B cell (primary cell): Measurements from ENCODE around the gene PSMA6. TPM values are rescaled to one million over a fixed set of nuclear protein-coding genes. Genes with fewer than 3 reads are reported as not detected.

ENCODE experiments used
- ATAC-seq: fragments of 200-7000 bp; cut with Tn5 transposase; one replicate; pipeline ENCODE4 v1.10.0; 2021; ENCODE audit warnings: low read depth, mild to moderate bottlenecking, moderate number of reproducible peaks, moderate library complexity
- CTCF ChIA-PET: fragments of 350-600 bp; sonication (Branson Sonifier 250); formaldehyde crosslinking; loops from one replicate; lab custom pipeline; 2021; ENCODE audit warnings: antibody characterized with exemption, inconsistent platforms; lab: Charles Lee
- POLR2A ChIA-PET: fragments of 350-600 bp; sonication (Branson Sonifier 250); formaldehyde crosslinking; loops from one replicate; lab custom pipeline; 2021; ENCODE audit warnings: antibody characterized with exemption; lab: Charles Lee
- DNase-seq: peaks from one replicate; pipeline ENCODE4 v3.0.0; 2013
- H2AFZ ChIP-seq: 2 replicates; pipeline ENCODE4 v1.6.1; 2012; ENCODE audit warnings: mild to moderate bottlenecking, low read depth, low read length; ENCODE audit not compliant: insufficient read depth, poor library complexity, severe bottlenecking
- H3K27ac ChIP-seq, 2 donors: 1 replicate in 1 of 2; 2 replicates in 1 of 2; pipeline ENCODE4 v1.5.1; 2012 to 2013; ENCODE audit warnings: low read length in 2 of 2, mild to moderate bottlenecking in 2 of 2, moderate library complexity in 1 of 2
- H3K27me3 ChIP-seq, 4 experiments: fragments of 200-600 bp in 1 of 4; sonication (generic) in 1 of 4; replicated peaks in 1 of 4; 1 replicate in 2 of 4; 2 replicates in 2 of 4; pipeline versions ENCODE4 v1.6.1 to v1.7.0; 2013 to 2016; ENCODE audit warnings: low read length in 3 of 4, mild to moderate bottlenecking in 2 of 4, mixed read lengths in 1 of 4, moderate library complexity in 1 of 4; ENCODE audit not compliant: insufficient read depth in 4 of 4, control insufficient read depth in 3 of 4; ENCODE audit errors: control extremely low read depth in 1 of 4
- H3K36me3 ChIP-seq, 2 experiments: replicated peaks in 1 of 2; 1 replicate in 1 of 2; 2 replicates in 1 of 2; pipeline versions ENCODE4 v1.6.1 to v1.7.1; 2013; ENCODE audit warnings: low read length in 1 of 2; ENCODE audit not compliant: insufficient read depth in 2 of 2, control insufficient read depth in 1 of 2; ENCODE audit errors: control extremely low read depth in 1 of 2, extremely low read depth in 1 of 2
- H3K4me1 ChIP-seq, 2 donors: fragments of 200-600 bp in 1 of 2; sonication (generic) in 1 of 2; 1 replicate in 1 of 2; 2 replicates in 1 of 2; pipeline versions ENCODE4 v1.5.1 to v1.6.1; 2013 to 2017; ENCODE audit warnings: low read length in 2 of 2; ENCODE audit not compliant: control insufficient read depth in 2 of 2, insufficient read depth in 2 of 2
- H3K4me2 ChIP-seq: replicated peaks from 2 replicates; pipeline ENCODE3; 2012; ENCODE audit warnings: mild to moderate bottlenecking, low read depth, low read length; ENCODE audit not compliant: poor library complexity, severe bottlenecking
- H3K4me3 ChIP-seq, 5 experiments: fragments of 200-600 bp in 1 of 5; sonication (generic) in 1 of 5; 1 replicate in 3 of 5; 2 replicates in 2 of 5; pipeline versions ENCODE4 v1.5.1 to v1.7.0; 2011 to 2016; ENCODE audit warnings: low read length in 4 of 5, mild to moderate bottlenecking in 4 of 5, low read depth in 2 of 5, control low read depth in 1 of 5, moderate library complexity in 1 of 5; ENCODE audit not compliant: insufficient read depth in 1 of 5; ENCODE audit errors: control extremely low read depth in 1 of 5, extremely low read depth in 1 of 5
- H3K79me2 ChIP-seq: fragments of 200-600 bp; sonication (generic); one replicate; pipeline ENCODE4 v1.6.0; 2016; ENCODE audit warnings: low read length; ENCODE audit not compliant: control insufficient read depth, insufficient read depth
- H3K9ac ChIP-seq: fragments of 200-600 bp; sonication (generic); 2 replicates; pipeline ENCODE4 v1.6.1; 2017; ENCODE audit warnings: mild to moderate bottlenecking, low read length, moderate library complexity
- H3K9me3 ChIP-seq, 3 donors: one replicate each; pipeline versions ENCODE4 v1.6.1 to v1.7.1; 2013; ENCODE audit warnings: low read length in 2 of 3; ENCODE audit not compliant: control insufficient read depth in 2 of 3, insufficient read depth in 1 of 3; ENCODE audit errors: control extremely low read depth in 1 of 3
- H4K20me1 ChIP-seq: 2 replicates; pipeline ENCODE4 v1.6.0; 2012; ENCODE audit warnings: mild to moderate bottlenecking, low read length; ENCODE audit not compliant: insufficient read depth, control insufficient read depth, poor library complexity, severe bottlenecking
- H3K27ac Mint-ChIP-seq: one replicate; pipeline ENCODE4 v1.8.0; 2021; ENCODE audit warnings: mixed read lengths
- H3K27me3 Mint-ChIP-seq: one replicate; pipeline ENCODE4 v1.8.0; 2021; ENCODE audit warnings: mixed read lengths
- H3K4me1 Mint-ChIP-seq: one replicate; pipeline ENCODE4 v1.8.0; 2021; ENCODE audit warnings: mixed read lengths
- H3K4me3 Mint-ChIP-seq: one replicate; pipeline ENCODE4 v1.8.0; 2021; ENCODE audit warnings: mixed read lengths
- H3K9me3 Mint-ChIP-seq: one replicate; pipeline ENCODE4 v1.8.0; 2022; ENCODE audit warnings: mixed read lengths; ENCODE audit not compliant: insufficient read depth
- CTCF ChIP-seq: fragments of 200-600 bp; IDR thresholded peaks from one replicate; pipeline ENCODE4 v1.8.0; 2022; ENCODE audit warnings: antibody characterized with exemption, mild to moderate bottlenecking
- EZH2 ChIP-seq: IDR thresholded peaks from 2 replicates; pipeline ENCODE4 v1.6.1; 2012; ENCODE audit warnings: borderline replicate concordance, low read depth, mild to moderate bottlenecking, moderate library complexity, low read length; ENCODE audit not compliant: insufficient read depth, poor library complexity, severe bottlenecking
- WGBS: methylation state at CpG from one replicate; pipeline ENCODE4 v1.1.5; 2013; ENCODE audit warnings: missing lambda C conversion rate; ENCODE audit not compliant: insufficient coverage; 5-methylcytosine and 5-hydroxymethylcytosine counted together
- intact Hi-C: fragments of 100-400 bp; cut with micrococcal nuclease; formaldehyde crosslinking; loops from one replicate; pipeline ENCODE4 v1.10.0; 2022
- polyA plus RNA-seq: library from polyadenylated mRNA; depleted of rRNA; stranded (reverse); fragments of >200 nt; gene quantifications from 2 replicates; pipeline ENCODE4 v1.2.3, GENCODE V29; 2012
- total RNA-seq, 2 donors: library from RNA; stranded (reverse); fragments of 120-200 nt in 1 of 2; gene quantifications; 1 replicate in 1 of 2; 2 replicates in 1 of 2; pipeline versions ENCODE4 v1.2.3 to v1.2.4, GENCODE V29; 2013 to 2022

Gene PSMA6
- total and polyA plus RNA-seq, 2 donors (not counting 1 experiment from before 2014, with no cell fraction given) = 47.0 to 70.6 TPM

GRCh38 chr14:35361141-35361480 lies 68.9 kb downstream of the PSMA6 start:
- no peak overlapping the region for H3K27ac Mint-ChIP-seq
- H3K27me3 Mint-ChIP-seq = no peaks in the 10 kb centered on the region
- Histone ChIP-seq H4K20me1 (no peaks in the 10 kb centered on the region), H3K9me3 (no peaks in the 10 kb centered on the region), H3K9ac (no peak overlapping the region), H3K4me1 (no peaks in the 10 kb centered on the region), H3K27me3 (no peaks in the 10 kb centered on the region), H3K4me2 (no peak overlapping the region), H3K4me3 (no peak overlapping the region), H3K36me3 (no peaks in the 10 kb centered on the region), H3K27ac (no peak overlapping the region), H2AFZ (no peak overlapping the region), H3K79me2 (no peaks in the 10 kb centered on the region)
- H3K4me1 Mint-ChIP-seq = peaks cover 4% of the 10 kb centered on the region
- TF ChIP-seq CTCF (no peak), EZH2 (no peak)
- WGBS = 100% methylated on average over 5 of the region's 8 CpGs
- ATAC-seq (no peak), DNase-seq (no peak)
- ChIA-PET POLR2A (no interaction called here), CTCF (no interaction called here)
- intact Hi-C loops = no loop called here
- no peak overlapping the region for H3K4me3 Mint-ChIP-seq
- H3K9me3 Mint-ChIP-seq = no peaks in the 10 kb centered on the region

- Histone ChIP-seq H3K36me3 (no peaks in the 10 kb centered on the region), H3K27me3 (no peaks in the 10 kb centered on the region), H3K79me2 (no peaks in the 10 kb centered on the region), H3K9me3 (no peaks in the 10 kb centered on the region), H2AFZ (no peak overlapping the region), H3K4me1 (peaks cover 9 to 12% of the 10 kb centered on the region in 2 donors), H3K9ac (no peak overlapping the region), H3K27ac (no peak overlapping the region), H3K4me2 (no peak overlapping the region), H3K4me3 (no peak overlapping the region), H4K20me1 (no peaks in the 10 kb centered on the region)
- Mint-ChIP-seq H3K4me1 (peaks cover 14% of the 10 kb centered on the region), H3K9me3 (no peaks in the 10 kb centered on the region), H3K27ac (no peak overlapping the region), H3K27me3 (no peaks in the 10 kb centered on the region), H3K4me3 (no peak overlapping the region)
- CTCF ChIA-PET = no interaction called here
- intact Hi-C loops = no loop called here
- WGBS = 91% methylated on average over 3 of the region's 3 CpGs
- ATAC-seq = no peak
- POLR2A ChIA-PET = no interaction called here
- no peak for DNase-seq
- TF ChIP-seq EZH2 = no peak
- TF ChIP-seq CTCF = no peak
Measured at GRCh38 chr14:35362450-35362849, 70.3 kb downstream of the PSMA6 start.
